Body of pancreas (tissue), 4 donors: Measurements from ENCODE around the gene TMCO4.

Source experiments
- CTCF ChIP-seq, 7 experiments: fragments of 450-650 bp in 4 of 7; fragments of 200-600 bp in 3 of 7; sonication (generic) in 3 of 7; IDR thresholded peaks; one replicate each; pipeline ENCODE4 v1.5.1; 2016 to 2019; ENCODE audit warnings: antibody characterized with exemption in 7 of 7
- POLR2A ChIP-seq, 3 donors: fragments of 450-650 bp; IDR thresholded peaks; one replicate each; pipeline ENCODE4 v1.6.1; 2016; ENCODE audit warnings: antibody characterized with exemption in 3 of 3, mild to moderate bottlenecking in 2 of 3

DNA sequence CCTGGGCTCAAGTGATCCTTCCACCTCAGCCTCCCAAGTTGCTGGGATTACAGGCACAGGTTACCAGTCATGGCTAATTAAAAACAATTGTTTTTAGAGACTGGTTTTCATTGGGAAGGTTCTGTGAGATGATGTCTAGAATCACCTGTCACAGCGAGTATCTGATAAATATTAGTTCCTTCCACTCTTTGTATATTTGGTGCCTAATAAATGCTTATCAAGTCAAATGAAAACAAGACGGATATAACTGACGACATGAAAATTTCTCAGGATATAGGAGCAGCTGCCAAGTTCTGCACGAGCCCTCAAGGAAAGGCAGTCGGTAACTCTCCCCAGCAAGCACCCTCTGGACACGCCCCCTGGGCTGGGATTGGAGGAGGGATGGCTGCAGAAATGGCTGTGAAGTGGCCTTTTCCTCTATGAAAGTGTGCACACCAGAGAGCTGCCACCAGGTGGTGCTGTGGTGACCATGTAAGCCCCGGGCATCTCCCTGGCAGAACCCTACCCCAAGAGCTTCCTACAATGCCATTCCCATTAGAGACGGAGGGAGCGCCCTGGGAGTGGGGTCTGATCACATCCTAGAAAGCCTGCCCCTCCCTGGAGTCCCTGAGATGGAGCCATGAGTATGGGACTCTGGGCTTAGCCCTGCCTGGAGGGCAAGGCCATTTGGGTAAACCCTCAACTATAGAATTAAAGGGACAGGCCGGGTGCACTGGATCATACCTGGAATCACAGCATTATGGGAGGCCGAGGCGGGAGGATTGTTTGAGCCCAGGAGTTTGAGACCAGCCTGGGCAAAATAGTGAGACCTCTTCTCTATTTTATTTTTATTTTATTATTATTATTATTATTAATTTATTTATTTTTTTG, 84.1 kb downstream of the TMCO4 start:
- TF ChIP-seq CTCF (IDR thresholded peaks at IDR 0.05) (peak; percentile 69 to 84 (median 80)), POLR2A (IDR thresholded peaks at IDR 0.05) (no peak)
